HPDE6-E6E7 (cell line): ENCODE results near the gene CRYGB.
A peak's percentile ranks its signal among the peaks of the same experiment; 100 is the strongest.
"Not testable (repeated sequence)": the region's sequence is repeated elsewhere in the genome, so short reads cannot be mapped to it uniquely, and the experiment has no call there.

Experiments used
- DNase-seq: peaks from one replicate; pipeline ENCODE4 v3.0.0; 2011; ENCODE audit warnings: missing footprints; ENCODE audit errors: extremely low spot score

CRYGB gene

GRCh38 chr2:208117390-208117789 lies 28.6 kb downstream of the CRYGB start:
- not testable (repeated sequence) for DNase-seq

- DNase-seq: no peak
These were observed 33.0 kb downstream of the CRYGB start for GRCh38 chr2:208112969-208113368.

- not testable (repeated sequence) for DNase-seq
These were observed 33.6 kb downstream of the CRYGB start for GRCh38 chr2:208112273-208112745.

GRCh38 chr2:208103616-208104015 lies 42.3 kb downstream of the CRYGB start:
- no peak for DNase-seq

GRCh38 chr2:208101716-208102631 lies 44.0 kb downstream of the CRYGB start:
- peak; percentile 17 for DNase-seq

GRCh38 chr2:208099682-208100470 lies 46.1 kb downstream of the CRYGB start:
- no peak for DNase-seq

- DNase-seq: not testable (repeated sequence)
These were observed 47.3 kb downstream of the CRYGB start for GRCh38 chr2:208098701-208099100.

GRCh38 chr2:208098267-208098666 lies 47.7 kb downstream of the CRYGB start:
- DNase-seq: no peak

- DNase-seq: no peak
These were observed 48.2 kb downstream of the CRYGB start for GRCh38 chr2:208097801-208098200.

- no peak for DNase-seq
These were observed 48.6 kb downstream of the CRYGB start for GRCh38 chr2:208097313-208097712.

GRCh38 chr2:208096080-208096479 lies 49.9 kb downstream of the CRYGB start:
- no peak for DNase-seq

- no peak for DNase-seq
These were observed 52.8 kb downstream of the CRYGB start for GRCh38 chr2:208093128-208093527.
